ENCODE measurements around the gene ADGRB3. TPM values are rescaled to one million over a fixed set of nuclear protein-coding genes. Genes with fewer than 3 reads are reported as not detected.

Gene ADGRB3
- total and polyA plus RNA-seq, 10 of the 15 experiments (the other 5 are each of a cell fraction or from before 2014, with no cell fraction given), result 0.03 to 0.06 TPM; not detected in 8

GRCh38 chr6:69314531-69314930, 679.4 kb downstream of the ADGRB3 start:
- Histone ChIP-seq H3K27me3 (replicated peaks in 1 of 2; ENCODE audit: control insufficient read depth in 2 of 2, insufficient read depth in 2 of 2, low read length in 1 of 2) (no peaks in the 10 kb centered on the region), H3K36me3 (ENCODE audit: control insufficient read depth in 2 of 2, insufficient read depth in 2 of 2, low read length in 1 of 2) (no peaks in the 10 kb centered on the region), H3K9ac (ENCODE audit: control insufficient read depth, insufficient read depth, low read length) (no peak overlapping the region), H3K27ac (ENCODE audit: control insufficient read depth, insufficient read depth) (no peak overlapping the region), H3K4me1 (ENCODE audit: control insufficient read depth, insufficient read depth, low read length) (no peaks in the 10 kb centered on the region), H3K4me3 (no peak overlapping the region), H2AFZ (ENCODE audit: control insufficient read depth, low read depth, low read length) (no peak overlapping the region), H3K4me2 (ENCODE audit: control insufficient read depth, insufficient read depth) (no peak overlapping the region), H3K79me2 (ENCODE audit: control insufficient read depth, insufficient read depth, low read length) (no peaks in the 10 kb centered on the region), H4K20me1 (ENCODE audit: control insufficient read depth, insufficient read depth) (no peaks in the 10 kb centered on the region), H3K9me3 (replicated peaks; ENCODE audit: control insufficient read depth, insufficient read depth, low read length) (no peaks in the 10 kb centered on the region)
- DNase-seq (ENCODE audit: low read depth, low spot score), result no peak
- no peak for FAIRE-seq
- ChIA-PET SMC1A (ENCODE audit: uncharacterized antibody, unreplicated experiment) (no interaction called here), RAD21 (ENCODE audit: unreplicated experiment) (no interaction called here), POLR2A (no interaction called here), CTCF (no interaction called here)
- in situ Hi-C loops (cut with MboI), result no loop called here
- intact Hi-C loops (cut with micrococcal nuclease; ENCODE audit: unreplicated experiment), result no loop called here
- BruUV-seq (replicated peaks), result no TSS peak
- no peak for ATAC-seq
- TF ChIP-seq RAD21 (IDR thresholded peaks at IDR 0.05; ENCODE audit: insufficient read depth, low read depth, low read length) (no peak), BCL11A (IDR thresholded peaks at IDR 0.05; ENCODE audit: low read depth, low read length) (no peak), CEBPB (IDR thresholded peaks at IDR 0.05; ENCODE audit: borderline replicate concordance in 1 of 2, low read depth in 2 of 2, low read length in 2 of 2) (no peak), ZNF274 (IDR thresholded peaks at IDR 0.05; ENCODE audit: insufficient read depth, insufficient read length) (no peak), TCF7 (IDR thresholded peaks at IDR 0.05; ENCODE audit: borderline replicate concordance) (no peak), ZNF622 (IDR thresholded peaks at IDR 0.05) (no peak), USF2 (IDR thresholded peaks at IDR 0.05; ENCODE audit: borderline replicate concordance, low read depth, low read length) (no peak), SREBF1 (IDR thresholded peaks at IDR 0.05; ENCODE audit: low read length) (no peak), ZZZ3 (IDR thresholded peaks at IDR 0.05; ENCODE audit: control insufficient read depth, insufficient read length, low read depth) (no peak)

- no peak overlapping the region for H3K4me2 ChIP-seq (ENCODE audit: control insufficient read depth, insufficient read depth)
- no peaks in the 10 kb centered on the region for H3K9me3 ChIP-seq (replicated peaks; ENCODE audit: control insufficient read depth, insufficient read depth, low read length)
- DNase-seq (ENCODE audit: low read depth, low spot score) (no peak), FAIRE-seq (no peak), ATAC-seq (no peak)
- no peak overlapping the region for H3K27ac ChIP-seq (ENCODE audit: control insufficient read depth, insufficient read depth)
- no peaks in the 10 kb centered on the region for H3K36me3 ChIP-seq (ENCODE audit: control insufficient read depth in 2 of 2, insufficient read depth in 2 of 2, low read length in 1 of 2)
- no TSS peak for BruUV-seq (replicated peaks)
- H2AFZ ChIP-seq (ENCODE audit: control insufficient read depth, low read depth, low read length), result no peak overlapping the region
- no peak overlapping the region for H3K4me3 ChIP-seq
- SMC1A ChIA-PET (ENCODE audit: uncharacterized antibody, unreplicated experiment), result no interaction called here
- H3K4me1 ChIP-seq (ENCODE audit: control insufficient read depth, insufficient read depth, low read length), result no peaks in the 10 kb centered on the region
- POLR2A ChIA-PET, result no interaction called here
- WGBS (ENCODE audit: insufficient coverage, insufficient replicate concordance, low lambda C conversion rate, missing lambda C conversion rate), result 17% methylated on average over 2 of the region's 2 CpGs
- in situ Hi-C loops (cut with MboI), result no loop called here
- H3K27me3 ChIP-seq (replicated peaks in 1 of 2; ENCODE audit: control insufficient read depth in 2 of 2, insufficient read depth in 2 of 2, low read length in 1 of 2), result no peaks in the 10 kb centered on the region
- CTCF ChIA-PET, result no interaction called here
- H3K79me2 ChIP-seq (ENCODE audit: control insufficient read depth, insufficient read depth, low read length), result no peaks in the 10 kb centered on the region
- H3K9ac ChIP-seq (ENCODE audit: control insufficient read depth, insufficient read depth, low read length), result no peak overlapping the region
- H4K20me1 ChIP-seq (ENCODE audit: control insufficient read depth, insufficient read depth), result no peaks in the 10 kb centered on the region
- intact Hi-C loops (cut with micrococcal nuclease; ENCODE audit: unreplicated experiment), result no loop called here
- RAD21 ChIA-PET (ENCODE audit: unreplicated experiment), result no interaction called here
- TF ChIP-seq MXI1 (IDR thresholded peaks at IDR 0.05; ENCODE audit: low read depth, low read length), result no peak
- no peak for TF ChIP-seq CEBPZ (IDR thresholded peaks at IDR 0.05; ENCODE audit: low read depth, low read length)
- TF ChIP-seq HDGF (IDR thresholded peaks at IDR 0.05), result no peak
- no peak for TF ChIP-seq SMAD5 (IDR thresholded peaks at IDR 0.05; ENCODE audit: low read depth)
- TF ChIP-seq PML (IDR thresholded peaks at IDR 0.05; ENCODE audit: low read length), result no peak
- no peak for TF ChIP-seq NR2C1 (IDR thresholded peaks at IDR 0.05)
- TF ChIP-seq TAF1 (IDR thresholded peaks at IDR 0.05; ENCODE audit: borderline replicate concordance, low read depth, low read length), result no peak
- no peak for TF ChIP-seq SUPT20H (IDR thresholded peaks at IDR 0.05; ENCODE audit: borderline replicate concordance, control insufficient read depth, low read depth, low read length)
- TF ChIP-seq MEF2A (IDR thresholded peaks at IDR 0.05; ENCODE audit: insufficient read depth, low read depth, low read length), result no peak
These were observed 696.8 kb downstream of the ADGRB3 start for GRCh38 chr6:69331886-69332285.
